ENCODE data around the gene RBMS3.

DNA sequence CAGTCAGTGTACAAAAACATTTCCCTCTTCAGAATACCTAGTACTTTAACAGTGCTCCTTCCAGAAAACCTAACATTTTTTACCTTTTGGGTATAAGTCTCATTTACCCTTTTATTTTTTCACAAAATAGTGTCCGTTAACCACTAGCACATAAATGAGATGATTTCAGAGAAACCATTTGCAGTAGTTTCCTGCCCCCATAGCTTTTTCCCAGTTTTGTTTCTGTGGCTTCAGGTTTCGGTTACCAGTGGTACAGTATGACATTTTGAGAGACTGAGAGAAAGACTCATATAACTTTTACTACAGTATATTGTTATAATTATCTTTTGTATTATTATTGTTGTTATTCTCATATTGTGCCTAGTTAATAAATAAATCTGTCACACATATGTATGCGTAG, 6.2 kb upstream of the RBMS3 start:
- no peak for TF ChIP-seq NR2C2 (CRISPR knock-in tag; IDR thresholded peaks at IDR 0.05)
- TF ChIP-seq, protein P1, sequence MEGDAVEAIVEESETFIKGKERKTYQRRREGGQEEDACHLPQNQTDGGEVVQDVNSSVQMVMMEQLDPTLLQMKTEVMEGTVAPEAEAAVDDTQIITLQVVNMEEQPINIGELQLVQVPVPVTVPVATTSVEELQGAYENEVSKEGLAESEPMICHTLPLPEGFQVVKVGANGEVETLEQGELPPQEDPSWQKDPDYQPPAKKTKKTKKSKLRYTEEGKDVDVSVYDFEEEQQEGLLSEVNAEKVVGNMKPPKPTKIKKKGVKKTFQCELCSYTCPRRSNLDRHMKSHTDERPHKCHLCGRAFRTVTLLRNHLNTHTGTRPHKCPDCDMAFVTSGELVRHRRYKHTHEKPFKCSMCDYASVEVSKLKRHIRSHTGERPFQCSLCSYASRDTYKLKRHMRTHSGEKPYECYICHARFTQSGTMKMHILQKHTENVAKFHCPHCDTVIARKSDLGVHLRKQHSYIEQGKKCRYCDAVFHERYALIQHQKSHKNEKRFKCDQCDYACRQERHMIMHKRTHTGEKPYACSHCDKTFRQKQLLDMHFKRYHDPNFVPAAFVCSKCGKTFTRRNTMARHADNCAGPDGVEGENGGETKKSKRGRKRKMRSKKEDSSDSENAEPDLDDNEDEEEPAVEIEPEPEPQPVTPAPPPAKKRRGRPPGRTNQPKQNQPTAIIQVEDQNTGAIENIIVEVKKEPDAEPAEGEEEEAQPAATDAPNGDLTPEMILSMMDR (IDR thresholded peaks at IDR 0.05): no peak
- no peak for TF ChIP-seq GTF2I (CRISPR knock-in tag; conservative IDR thresholded peaks at IDR 0.05)
- TF ChIP-seq, protein P2, sequence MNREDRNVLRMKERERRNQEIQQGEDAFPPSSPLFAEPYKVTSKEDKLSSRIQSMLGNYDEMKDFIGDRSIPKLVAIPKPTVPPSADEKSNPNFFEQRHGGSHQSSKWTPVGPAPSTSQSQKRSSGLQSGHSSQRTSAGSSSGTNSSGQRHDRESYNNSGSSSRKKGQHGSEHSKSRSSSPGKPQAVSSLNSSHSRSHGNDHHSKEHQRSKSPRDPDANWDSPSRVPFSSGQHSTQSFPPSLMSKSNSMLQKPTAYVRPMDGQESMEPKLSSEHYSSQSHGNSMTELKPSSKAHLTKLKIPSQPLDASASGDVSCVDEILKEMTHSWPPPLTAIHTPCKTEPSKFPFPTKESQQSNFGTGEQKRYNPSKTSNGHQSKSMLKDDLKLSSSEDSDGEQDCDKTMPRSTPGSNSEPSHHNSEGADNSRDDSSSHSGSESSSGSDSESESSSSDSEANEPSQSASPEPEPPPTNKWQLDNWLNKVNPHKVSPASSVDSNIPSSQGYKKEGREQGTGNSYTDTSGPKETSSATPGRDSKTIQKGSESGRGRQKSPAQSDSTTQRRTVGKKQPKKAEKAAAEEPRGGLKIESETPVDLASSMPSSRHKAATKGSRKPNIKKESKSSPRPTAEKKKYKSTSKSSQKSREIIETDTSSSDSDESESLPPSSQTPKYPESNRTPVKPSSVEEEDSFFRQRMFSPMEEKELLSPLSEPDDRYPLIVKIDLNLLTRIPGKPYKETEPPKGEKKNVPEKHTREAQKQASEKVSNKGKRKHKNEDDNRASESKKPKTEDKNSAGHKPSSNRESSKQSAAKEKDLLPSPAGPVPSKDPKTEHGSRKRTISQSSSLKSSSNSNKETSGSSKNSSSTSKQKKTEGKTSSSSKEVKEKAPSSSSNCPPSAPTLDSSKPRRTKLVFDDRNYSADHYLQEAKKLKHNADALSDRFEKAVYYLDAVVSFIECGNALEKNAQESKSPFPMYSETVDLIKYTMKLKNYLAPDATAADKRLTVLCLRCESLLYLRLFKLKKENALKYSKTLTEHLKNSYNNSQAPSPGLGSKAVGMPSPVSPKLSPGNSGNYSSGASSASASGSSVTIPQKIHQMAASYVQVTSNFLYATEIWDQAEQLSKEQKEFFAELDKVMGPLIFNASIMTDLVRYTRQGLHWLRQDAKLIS (CRISPR knock-in tag; IDR thresholded peaks at IDR 0.05; ENCODE audit: borderline replicate concordance): no peak
- no peak for TF ChIP-seq SP1 (CRISPR knock-in tag; conservative IDR thresholded peaks at IDR 0.05)
- TF ChIP-seq ZNF232 (CRISPR knock-in tag; IDR thresholded peaks at IDR 0.05): no peak
- TF ChIP-seq NR3C1 (CRISPR knock-in tag; conservative IDR thresholded peaks at IDR 0.05; ENCODE audit: low read depth): no peak
- no peak for TF ChIP-seq TEAD4 (CRISPR knock-in tag; IDR thresholded peaks at IDR 0.05)
- TF ChIP-seq, protein P3, sequence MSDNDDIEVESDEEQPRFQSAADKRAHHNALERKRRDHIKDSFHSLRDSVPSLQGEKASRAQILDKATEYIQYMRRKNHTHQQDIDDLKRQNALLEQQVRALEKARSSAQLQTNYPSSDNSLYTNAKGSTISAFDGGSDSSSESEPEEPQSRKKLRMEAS (CRISPR knock-in tag; IDR thresholded peaks at IDR 0.05): no peak
- TF ChIP-seq, protein P4, sequence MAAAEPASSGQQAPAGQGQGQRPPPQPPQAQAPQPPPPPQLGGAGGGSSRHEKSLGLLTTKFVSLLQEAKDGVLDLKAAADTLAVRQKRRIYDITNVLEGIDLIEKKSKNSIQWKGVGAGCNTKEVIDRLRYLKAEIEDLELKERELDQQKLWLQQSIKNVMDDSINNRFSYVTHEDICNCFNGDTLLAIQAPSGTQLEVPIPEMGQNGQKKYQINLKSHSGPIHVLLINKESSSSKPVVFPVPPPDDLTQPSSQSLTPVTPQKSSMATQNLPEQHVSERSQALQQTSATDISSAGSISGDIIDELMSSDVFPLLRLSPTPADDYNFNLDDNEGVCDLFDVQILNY (CRISPR knock-in tag; IDR thresholded peaks at IDR 0.05): no peak
- TF ChIP-seq JUN (CRISPR knock-in tag; IDR thresholded peaks at IDR 0.05): no peak
- no peak for TF ChIP-seq NFE2L1 (CRISPR knock-in tag; IDR thresholded peaks at IDR 0.05)

Measured in WTC11 (cell line).